HepG2 (cell line): ENCODE measurements around the gene SLC12A3. TPM values are rescaled to one million over a fixed set of nuclear protein-coding genes. Genes with fewer than 3 reads are reported as not detected.

ENCODE experiments used
- CHCHD3 ChIP-seq: sonication (generic); formaldehyde crosslinking; IDR thresholded peaks from 2 replicates; pipeline ENCODE4 v1.8.0; 2022; ENCODE audit warnings: mild to moderate bottlenecking, missing genetic modification reagents, moderate library complexity
- FOXJ3 ChIP-seq: sonication (generic); formaldehyde crosslinking; IDR thresholded peaks from 2 replicates; pipeline ENCODE4 v1.4.0; 2020; ENCODE audit warnings: missing genetic modification reagents, mild to moderate bottlenecking, borderline replicate concordance
- KDM2A ChIP-seq: sonication (generic); formaldehyde crosslinking; IDR thresholded peaks from 2 replicates; pipeline ENCODE4 v1.4.0; 2020; ENCODE audit warnings: low read depth, missing genetic modification reagents, borderline replicate concordance
- PREB ChIP-seq: sonication (generic); formaldehyde crosslinking; IDR thresholded peaks from 2 replicates; pipeline ENCODE4 v1.4.0; 2020; ENCODE audit warnings: missing genetic modification reagents
- SALL1 ChIP-seq: sonication (generic); formaldehyde crosslinking; IDR thresholded peaks from 2 replicates; pipeline ENCODE4 v1.8.0; 2022; ENCODE audit warnings: mild to moderate bottlenecking, missing genetic modification reagents
- ZFAT ChIP-seq: sonication (generic); formaldehyde crosslinking; conservative IDR thresholded peaks from 2 replicates; pipeline ENCODE4 v1.8.1; 2023; ENCODE audit warnings: missing genetic modification reagents, inconsistent platforms
- ZNF101 ChIP-seq: sonication (generic); formaldehyde crosslinking; IDR thresholded peaks from 2 replicates; pipeline ENCODE4 v1.4.0; 2020; ENCODE audit warnings: mild to moderate bottlenecking, low read depth, missing genetic modification reagents, borderline replicate concordance
- polyA plus RNA-seq, 8 experiments: library from polyadenylated mRNA; depleted of rRNA in 3 of 8; stranded (reverse) in 7 of 8; unstranded in 1 of 8; fragments of >200 nt; fragmentation: Illumina TruSeq in 4 of 8; extraction: Trizol in 4 of 8; gene quantifications; 2 replicates each; pipeline versions ENCODE4 v1.2.1 to v1.2.3, GENCODE V29; 2011 to 2016; ENCODE audit warnings: low read depth in 4 of 8, missing spikeins in 1 of 8, mixed read lengths in 1 of 8; ENCODE audit not compliant: insufficient read depth in 1 of 8
- total RNA-seq, 5 experiments: library from RNA; depleted of rRNA; stranded (reverse); fragments of >200 nt; fragmentation: Illumina TruSeq; extraction: Trizol; gene quantifications; 2 replicates each; pipeline ENCODE4 v1.2.3, GENCODE V29; 2016; ENCODE audit warnings: low read depth in 1 of 5
- TF ChIP-seq, protein P1 (sequence below), 2 experiments: fragments of 450-650 bp in 1 of 2; sonication (generic) in 1 of 2; formaldehyde crosslinking in 1 of 2; IDR thresholded peaks; 2 replicates each; pipeline versions ENCODE4 v1.6.1 to v1.8.0; 2016 to 2022; ENCODE audit warnings: antibody characterized with exemption in 1 of 2, mild to moderate bottlenecking in 1 of 2, missing genetic modification reagents in 1 of 2
- TF ChIP-seq, protein P2 (sequence below): sonication (generic); formaldehyde crosslinking; conservative IDR thresholded peaks from 2 replicates; pipeline ENCODE4 v1.8.1; 2023; ENCODE audit warnings: missing genetic modification reagents
- TF ChIP-seq, protein P3 (sequence below): sonication (generic); formaldehyde crosslinking; IDR thresholded peaks from 2 replicates; pipeline ENCODE4 v1.5.0; 2020; ENCODE audit warnings: mild to moderate bottlenecking, missing genetic modification reagents, borderline replicate concordance

Gene SLC12A3
- total and polyA plus RNA-seq, 2 of the 13 experiments (the other 11 are each of a cell fraction or from before 2014, with no cell fraction given), result 6.2 TPM; not detected in 1

GRCh38 chr16:56912746-56913708 lies 48.0 kb downstream of the SLC12A3 start (continued):
- TF ChIP-seq, protein P1, sequence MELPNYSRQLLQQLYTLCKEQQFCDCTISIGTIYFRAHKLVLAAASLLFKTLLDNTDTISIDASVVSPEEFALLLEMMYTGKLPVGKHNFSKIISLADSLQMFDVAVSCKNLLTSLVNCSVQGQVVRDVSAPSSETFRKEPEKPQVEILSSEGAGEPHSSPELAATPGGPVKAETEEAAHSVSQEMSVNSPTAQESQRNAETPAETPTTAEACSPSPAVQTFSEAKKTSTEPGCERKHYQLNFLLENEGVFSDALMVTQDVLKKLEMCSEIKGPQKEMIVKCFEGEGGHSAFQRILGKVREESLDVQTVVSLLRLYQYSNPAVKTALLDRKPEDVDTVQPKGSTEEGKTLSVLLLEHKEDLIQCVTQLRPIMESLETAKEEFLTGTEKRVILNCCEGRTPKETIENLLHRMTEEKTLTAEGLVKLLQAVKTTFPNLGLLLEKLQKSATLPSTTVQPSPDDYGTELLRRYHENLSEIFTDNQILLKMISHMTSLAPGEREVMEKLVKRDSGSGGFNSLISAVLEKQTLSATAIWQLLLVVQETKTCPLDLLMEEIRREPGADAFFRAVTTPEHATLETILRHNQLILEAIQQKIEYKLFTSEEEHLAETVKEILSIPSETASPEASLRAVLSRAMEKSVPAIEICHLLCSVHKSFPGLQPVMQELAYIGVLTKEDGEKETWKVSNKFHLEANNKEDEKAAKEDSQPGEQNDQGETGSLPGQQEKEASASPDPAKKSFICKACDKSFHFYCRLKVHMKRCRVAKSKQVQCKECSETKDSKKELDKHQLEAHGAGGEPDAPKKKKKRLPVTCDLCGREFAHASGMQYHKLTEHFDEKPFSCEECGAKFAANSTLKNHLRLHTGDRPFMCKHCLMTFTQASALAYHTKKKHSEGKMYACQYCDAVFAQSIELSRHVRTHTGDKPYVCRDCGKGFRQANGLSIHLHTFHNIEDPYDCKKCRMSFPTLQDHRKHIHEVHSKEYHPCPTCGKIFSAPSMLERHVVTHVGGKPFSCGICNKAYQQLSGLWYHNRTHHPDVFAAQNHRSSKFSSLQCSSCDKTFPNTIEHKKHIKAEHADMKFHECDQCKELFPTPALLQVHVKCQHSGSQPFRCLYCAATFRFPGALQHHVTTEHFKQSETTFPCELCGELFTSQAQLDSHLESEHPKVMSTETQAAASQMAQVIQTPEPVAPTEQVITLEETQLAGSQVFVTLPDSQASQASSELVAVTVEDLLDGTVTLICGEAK (IDR thresholded peaks at IDR 0.05), result no peak
- TF ChIP-seq, protein P1 (CRISPR knock-in tag; IDR thresholded peaks at IDR 0.05), result 0 out of 2 replicates have a peak, but pooled peaks have one; percentile 67
- peak; percentile 43; the same call in 1 of the 2 replicates for TF ChIP-seq KDM2A
- no peak for TF ChIP-seq PREB (CRISPR knock-in tag)
- TF ChIP-seq ZNF101 (CRISPR knock-in tag), result no peak
- TF ChIP-seq SALL1, result peak; percentile 33; the same call in 1 of the 2 replicates
- no peak for TF ChIP-seq CHCHD3 (CRISPR knock-in tag)
- TF ChIP-seq ZFAT, result no peak
- TF ChIP-seq, protein P2, sequence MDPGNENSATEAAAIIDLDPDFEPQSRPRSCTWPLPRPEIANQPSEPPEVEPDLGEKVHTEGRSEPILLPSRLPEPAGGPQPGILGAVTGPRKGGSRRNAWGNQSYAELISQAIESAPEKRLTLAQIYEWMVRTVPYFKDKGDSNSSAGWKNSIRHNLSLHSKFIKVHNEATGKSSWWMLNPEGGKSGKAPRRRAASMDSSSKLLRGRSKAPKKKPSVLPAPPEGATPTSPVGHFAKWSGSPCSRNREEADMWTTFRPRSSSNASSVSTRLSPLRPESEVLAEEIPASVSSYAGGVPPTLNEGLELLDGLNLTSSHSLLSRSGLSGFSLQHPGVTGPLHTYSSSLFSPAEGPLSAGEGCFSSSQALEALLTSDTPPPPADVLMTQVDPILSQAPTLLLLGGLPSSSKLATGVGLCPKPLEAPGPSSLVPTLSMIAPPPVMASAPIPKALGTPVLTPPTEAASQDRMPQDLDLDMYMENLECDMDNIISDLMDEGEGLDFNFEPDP (CRISPR knock-in tag), result peak; percentile 93; the same call in 1 of the 2 replicates
- TF ChIP-seq FOXJ3 (CRISPR knock-in tag), result no peak
- TF ChIP-seq, protein P3, sequence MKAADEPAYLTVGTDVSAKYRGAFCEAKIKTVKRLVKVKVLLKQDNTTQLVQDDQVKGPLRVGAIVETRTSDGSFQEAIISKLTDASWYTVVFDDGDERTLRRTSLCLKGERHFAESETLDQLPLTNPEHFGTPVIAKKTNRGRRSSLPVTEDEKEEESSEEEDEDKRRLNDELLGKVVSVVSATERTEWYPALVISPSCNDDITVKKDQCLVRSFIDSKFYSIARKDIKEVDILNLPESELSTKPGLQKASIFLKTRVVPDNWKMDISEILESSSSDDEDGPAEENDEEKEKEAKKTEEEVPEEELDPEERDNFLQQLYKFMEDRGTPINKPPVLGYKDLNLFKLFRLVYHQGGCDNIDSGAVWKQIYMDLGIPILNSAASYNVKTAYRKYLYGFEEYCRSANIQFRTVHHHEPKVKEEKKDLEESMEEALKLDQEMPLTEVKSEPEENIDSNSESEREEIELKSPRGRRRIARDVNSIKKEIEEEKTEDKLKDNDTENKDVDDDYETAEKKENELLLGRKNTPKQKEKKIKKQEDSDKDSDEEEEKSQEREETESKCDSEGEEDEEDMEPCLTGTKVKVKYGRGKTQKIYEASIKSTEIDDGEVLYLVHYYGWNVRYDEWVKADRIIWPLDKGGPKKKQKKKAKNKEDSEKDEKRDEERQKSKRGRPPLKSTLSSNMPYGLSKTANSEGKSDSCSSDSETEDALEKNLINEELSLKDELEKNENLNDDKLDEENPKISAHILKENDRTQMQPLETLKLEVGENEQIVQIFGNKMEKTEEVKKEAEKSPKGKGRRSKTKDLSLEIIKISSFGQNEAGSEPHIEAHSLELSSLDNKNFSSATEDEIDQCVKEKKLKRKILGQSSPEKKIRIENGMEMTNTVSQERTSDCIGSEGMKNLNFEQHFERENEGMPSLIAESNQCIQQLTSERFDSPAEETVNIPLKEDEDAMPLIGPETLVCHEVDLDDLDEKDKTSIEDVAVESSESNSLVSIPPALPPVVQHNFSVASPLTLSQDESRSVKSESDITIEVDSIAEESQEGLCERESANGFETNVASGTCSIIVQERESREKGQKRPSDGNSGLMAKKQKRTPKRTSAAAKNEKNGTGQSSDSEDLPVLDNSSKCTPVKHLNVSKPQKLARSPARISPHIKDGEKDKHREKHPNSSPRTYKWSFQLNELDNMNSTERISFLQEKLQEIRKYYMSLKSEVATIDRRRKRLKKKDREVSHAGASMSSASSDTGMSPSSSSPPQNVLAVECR, result peak; percentile 60; the same call in 1 of the 2 replicates
